ENCODE data around the gene MORN3.
A peak's percentile ranks its signal among the peaks of the same experiment; 100 is the strongest.
"Not testable (repeated sequence)": the region's sequence is repeated elsewhere in the genome, so short reads cannot be mapped to it uniquely, and the experiment has no call there.

MORN3 gene, protein sequence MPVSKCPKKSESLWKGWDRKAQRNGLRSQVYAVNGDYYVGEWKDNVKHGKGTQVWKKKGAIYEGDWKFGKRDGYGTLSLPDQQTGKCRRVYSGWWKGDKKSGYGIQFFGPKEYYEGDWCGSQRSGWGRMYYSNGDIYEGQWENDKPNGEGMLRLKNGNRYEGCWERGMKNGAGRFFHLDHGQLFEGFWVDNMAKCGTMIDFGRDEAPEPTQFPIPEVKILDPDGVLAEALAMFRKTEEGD

DNA sequence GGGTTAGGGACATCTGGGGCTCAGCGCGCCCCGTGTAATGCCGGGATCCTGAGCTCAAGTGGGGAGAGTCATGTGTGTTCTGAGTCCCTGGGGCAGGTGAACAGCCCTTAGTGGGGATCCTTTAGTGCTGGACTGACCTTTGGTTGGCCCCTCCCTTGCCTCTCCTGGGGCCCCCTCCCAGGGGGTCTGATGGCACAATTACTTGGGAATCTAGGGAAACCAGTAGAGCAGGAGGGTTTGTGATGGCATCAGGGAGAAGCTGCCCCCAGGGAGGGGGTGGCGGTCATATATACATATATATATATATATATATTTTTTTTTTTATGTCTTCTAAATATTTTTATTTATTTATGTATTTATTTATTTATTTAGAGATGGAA lies at the start of gene MORN3:
TSS of gene MORN3 (minus strand) at position 134 of the 380 bp plus-strand sequence. CDS start 171 bp downstream, outside the sequence.
- no peaks in the 10 kb centered on the region for H3K36me3 ChIP-seq (ENCODE audit: insufficient read depth, insufficient read length, low read length)
- H3K9me3 ChIP-seq (ENCODE audit: insufficient read depth, low read length): no peaks in the 10 kb centered on the region
- DNase-seq (ENCODE audit: low read depth, low spot score): no peak
- H3K4me1 ChIP-seq (ENCODE audit: insufficient read depth, insufficient read length): peaks cover 8% of the 10 kb centered on the region
- H3K9ac ChIP-seq (ENCODE audit: insufficient read length, low read depth): peak within 1 kb of the TSS; percentile 22
- no peak within 1 kb of the TSS for H3K4me3 ChIP-seq (ENCODE audit: insufficient read length, low read depth)
- TF ChIP-seq ZNF274 (IDR thresholded peaks at IDR 0.05; ENCODE audit: low read depth, low read length) (no peak), SUZ12 (IDR thresholded peaks at IDR 0.05; ENCODE audit: extremely low read depth, insufficient read depth, insufficient read length) (no peak), YY1 (IDR thresholded peaks at IDR 0.05; ENCODE audit: insufficient read depth, insufficient read length) (no peak)
- no peaks in the 10 kb centered on the region for H3K27me3 ChIP-seq (ENCODE audit: insufficient read depth, insufficient read length)

DNA sequence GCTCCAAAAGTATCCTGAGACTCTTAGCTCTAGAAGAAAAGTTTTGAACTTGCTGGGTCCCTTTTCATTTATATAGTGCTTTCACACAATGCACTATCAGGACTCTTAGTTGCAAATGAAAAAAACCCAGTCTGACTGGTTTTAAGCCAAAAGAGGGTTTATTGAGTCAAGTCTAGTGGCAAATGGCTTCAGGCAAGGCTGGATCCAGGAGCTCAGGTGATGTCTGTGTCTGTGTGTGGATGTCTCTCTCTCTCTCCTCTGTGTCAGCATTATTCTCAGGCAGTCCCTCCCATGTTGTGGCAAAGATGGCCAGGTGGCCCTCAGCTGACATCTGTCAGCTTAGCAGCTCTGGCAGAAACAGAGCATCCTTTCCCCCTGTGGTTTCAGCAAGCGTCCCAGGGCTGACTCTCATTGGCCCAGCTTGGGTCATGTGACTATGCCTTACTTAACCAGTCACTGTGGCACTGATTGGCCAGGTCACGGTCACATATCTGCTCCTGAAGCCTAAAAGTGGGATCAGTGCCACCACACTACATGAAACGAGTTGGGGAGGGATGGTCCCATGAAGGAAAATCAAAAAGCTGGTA lies 49.3 kb upstream of the MORN3 start:
- Histone ChIP-seq H3K9me3 (ENCODE audit: insufficient read depth, low read length) (no peaks in the 10 kb centered on the region), H3K9ac (ENCODE audit: insufficient read length, low read depth) (no peak overlapping the region), H3K4me3 (ENCODE audit: insufficient read length, low read depth) (no peak overlapping the region), H3K36me3 (ENCODE audit: insufficient read depth, insufficient read length, low read length) (peaks cover 47% of the 10 kb centered on the region), H3K4me1 (ENCODE audit: insufficient read depth, insufficient read length) (peaks cover 6% of the 10 kb centered on the region), H3K27me3 (ENCODE audit: insufficient read depth, insufficient read length) (no peaks in the 10 kb centered on the region)
- DNase-seq (ENCODE audit: low read depth, low spot score): no peak
- TF ChIP-seq ZNF274 (IDR thresholded peaks at IDR 0.05; ENCODE audit: low read depth, low read length) (no peak), SUZ12 (IDR thresholded peaks at IDR 0.05; ENCODE audit: extremely low read depth, insufficient read depth, insufficient read length) (no peak), YY1 (IDR thresholded peaks at IDR 0.05; ENCODE audit: insufficient read depth, insufficient read length) (no peak)

DNA sequence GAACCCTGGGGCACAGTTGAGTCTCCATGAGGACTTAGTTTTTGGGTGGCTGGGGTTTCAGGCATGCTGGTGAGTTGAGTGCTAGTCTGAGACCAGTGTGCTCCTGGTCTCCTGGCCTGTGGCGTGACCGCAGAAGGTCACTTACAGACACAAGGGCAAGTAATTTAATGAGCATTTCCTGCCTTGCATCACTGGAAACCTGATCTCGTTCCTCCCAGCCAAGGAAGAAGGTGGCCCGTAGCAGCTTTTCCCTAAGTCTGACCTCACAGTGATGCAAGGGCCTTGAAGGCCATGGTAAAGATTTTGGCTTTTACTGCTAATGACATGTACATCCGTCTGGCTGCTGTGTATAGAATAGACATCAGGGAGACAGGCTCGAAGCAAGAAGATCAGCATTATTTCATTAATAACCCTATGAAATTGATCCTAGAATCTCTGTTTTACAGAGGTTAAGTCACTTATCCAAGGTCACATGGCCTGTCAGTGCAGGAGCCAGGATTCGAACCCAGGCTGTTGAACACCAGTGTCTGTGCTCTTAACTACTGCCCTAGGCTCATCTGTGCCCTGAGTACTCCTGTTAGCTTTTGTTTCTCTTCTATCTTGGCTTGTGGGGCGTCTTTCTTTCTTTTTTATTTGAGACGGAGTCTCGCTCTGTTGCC lies 47.7 kb upstream of the MORN3 start:
- TF ChIP-seq ZNF274 (IDR thresholded peaks at IDR 0.05; ENCODE audit: low read depth, low read length) (no peak), SUZ12 (IDR thresholded peaks at IDR 0.05; ENCODE audit: extremely low read depth, insufficient read depth, insufficient read length) (no peak), YY1 (IDR thresholded peaks at IDR 0.05; ENCODE audit: insufficient read depth, insufficient read length) (no peak)
- H3K27me3 ChIP-seq (ENCODE audit: insufficient read depth, insufficient read length): no peaks in the 10 kb centered on the region
- H3K4me1 ChIP-seq (ENCODE audit: insufficient read depth, insufficient read length): peaks cover 6% of the 10 kb centered on the region
- H3K9me3 ChIP-seq (ENCODE audit: insufficient read depth, low read length): no peaks in the 10 kb centered on the region
- no peak for DNase-seq (ENCODE audit: low read depth, low spot score)
- no peak overlapping the region for H3K9ac ChIP-seq (ENCODE audit: insufficient read length, low read depth)
- no peak overlapping the region for H3K4me3 ChIP-seq (ENCODE audit: insufficient read length, low read depth)
- peaks cover 35% of the 10 kb centered on the region for H3K36me3 ChIP-seq (ENCODE audit: insufficient read depth, insufficient read length, low read length)

DNA sequence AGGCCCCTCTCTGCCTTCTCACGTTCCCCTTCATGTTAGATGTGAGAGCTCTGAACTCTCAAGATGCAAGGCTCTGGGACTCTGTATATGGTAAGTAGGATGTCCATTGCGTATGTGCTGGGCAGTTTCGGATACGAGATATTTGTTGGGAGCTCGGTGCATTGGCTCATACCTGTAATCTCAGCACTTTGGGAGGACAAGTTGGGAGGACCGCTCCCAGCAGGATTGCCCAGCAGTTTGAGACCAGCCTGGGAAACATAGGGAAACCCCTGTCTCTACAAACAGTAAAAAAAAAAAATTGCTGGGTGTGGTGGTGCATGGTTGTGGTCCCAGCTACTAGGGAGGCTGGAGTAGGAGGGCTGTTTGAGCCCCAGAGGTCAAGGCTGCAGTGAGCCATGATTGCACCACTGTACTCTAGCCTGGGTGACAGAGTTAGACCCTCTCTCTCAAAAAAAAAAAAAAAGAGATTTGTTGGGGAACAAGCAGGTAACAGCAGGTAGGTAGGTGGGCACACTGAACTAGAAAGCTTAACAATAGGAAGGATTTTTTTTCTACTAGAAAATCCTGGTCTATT lies 46.5 kb upstream of the MORN3 start:
- no peak for TF ChIP-seq YY1 (IDR thresholded peaks at IDR 0.05; ENCODE audit: insufficient read depth, insufficient read length)
- TF ChIP-seq SUZ12 (IDR thresholded peaks at IDR 0.05; ENCODE audit: extremely low read depth, insufficient read depth, insufficient read length): no peak
- TF ChIP-seq ZNF274 (IDR thresholded peaks at IDR 0.05; ENCODE audit: low read depth, low read length): no peak
- DNase-seq (ENCODE audit: low read depth, low spot score): no peak
- H3K4me3 ChIP-seq (ENCODE audit: insufficient read length, low read depth): no peak overlapping the region
- no peaks in the 10 kb centered on the region for H3K27me3 ChIP-seq (ENCODE audit: insufficient read depth, insufficient read length)
- peaks cover 32% of the 10 kb centered on the region for H3K36me3 ChIP-seq (ENCODE audit: insufficient read depth, insufficient read length, low read length)
- no peak overlapping the region for H3K9ac ChIP-seq (ENCODE audit: insufficient read length, low read depth)
- H3K4me1 ChIP-seq (ENCODE audit: insufficient read depth, insufficient read length): peaks cover 9% of the 10 kb centered on the region
- no peaks in the 10 kb centered on the region for H3K9me3 ChIP-seq (ENCODE audit: insufficient read depth, low read length)

DNA sequence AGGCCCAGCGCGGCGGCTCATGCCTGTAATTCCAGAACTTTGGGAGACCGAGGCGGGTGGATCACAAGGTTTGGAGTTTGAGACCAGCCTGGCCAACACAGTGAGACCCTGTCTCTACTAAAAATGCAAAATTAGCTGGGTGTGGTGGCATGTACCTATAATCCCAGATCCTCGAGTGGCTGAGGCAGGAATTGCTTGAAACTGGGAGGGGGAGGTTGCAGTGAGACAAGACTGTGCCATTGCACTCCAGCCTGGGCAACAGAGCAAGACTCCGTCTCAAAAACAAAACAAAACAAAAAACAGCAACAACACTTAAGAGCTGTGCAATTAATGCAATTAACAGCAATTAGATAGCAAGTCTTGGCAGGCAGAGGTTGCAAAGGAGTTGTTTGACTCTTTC lies 45.6 kb upstream of the MORN3 start:
- not testable (repeated sequence) for H3K9ac ChIP-seq (ENCODE audit: insufficient read length, low read depth); H3K4me1 ChIP-seq (ENCODE audit: insufficient read depth, insufficient read length); H3K27me3 ChIP-seq (ENCODE audit: insufficient read depth, insufficient read length); H3K4me3 ChIP-seq (ENCODE audit: insufficient read length, low read depth); H3K9me3 ChIP-seq (ENCODE audit: insufficient read depth, low read length); DNase-seq (ENCODE audit: low read depth, low spot score)
- peaks cover 29% of the 10 kb centered on the region for H3K36me3 ChIP-seq (ENCODE audit: insufficient read depth, insufficient read length, low read length)

DNA sequence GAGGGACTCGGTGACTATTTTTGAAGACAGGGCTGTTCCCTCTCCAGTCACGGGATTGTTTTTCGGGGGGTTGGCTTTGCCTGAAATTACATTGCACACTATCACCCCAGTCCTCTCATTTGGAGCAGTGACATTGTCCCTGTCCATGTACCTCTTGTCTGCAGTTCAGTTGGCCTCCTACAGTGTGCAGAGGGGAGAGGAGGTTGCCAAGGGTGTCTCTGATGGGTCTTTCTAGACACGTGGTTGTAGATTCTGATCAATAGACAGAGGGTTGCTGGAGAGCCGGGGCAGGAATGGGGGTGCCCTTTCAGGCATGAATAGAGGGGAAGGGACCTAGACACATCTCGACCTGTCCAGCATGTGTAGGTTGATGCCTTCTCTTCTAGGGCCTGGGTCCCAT lies 44.3 kb upstream of the MORN3 start:
- peaks cover 29% of the 10 kb centered on the region for H3K36me3 ChIP-seq (ENCODE audit: insufficient read depth, insufficient read length, low read length)
- no peaks in the 10 kb centered on the region for H3K9me3 ChIP-seq (ENCODE audit: insufficient read depth, low read length)
- H3K27me3 ChIP-seq (ENCODE audit: insufficient read depth, insufficient read length): no peaks in the 10 kb centered on the region
- H3K9ac ChIP-seq (ENCODE audit: insufficient read length, low read depth): peak overlapping the region; percentile 97
- peaks cover 9% of the 10 kb centered on the region for H3K4me1 ChIP-seq (ENCODE audit: insufficient read depth, insufficient read length)
- peak overlapping the region; percentile 96 for H3K4me3 ChIP-seq (ENCODE audit: insufficient read length, low read depth)
- no peak for TF ChIP-seq SUZ12 (IDR thresholded peaks at IDR 0.05; ENCODE audit: extremely low read depth, insufficient read depth, insufficient read length)
- no peak for TF ChIP-seq YY1 (IDR thresholded peaks at IDR 0.05; ENCODE audit: insufficient read depth, insufficient read length)
- TF ChIP-seq ZNF274 (IDR thresholded peaks at IDR 0.05; ENCODE audit: low read depth, low read length): no peak
- DNase-seq (ENCODE audit: low read depth, low spot score): no peak

DNA sequence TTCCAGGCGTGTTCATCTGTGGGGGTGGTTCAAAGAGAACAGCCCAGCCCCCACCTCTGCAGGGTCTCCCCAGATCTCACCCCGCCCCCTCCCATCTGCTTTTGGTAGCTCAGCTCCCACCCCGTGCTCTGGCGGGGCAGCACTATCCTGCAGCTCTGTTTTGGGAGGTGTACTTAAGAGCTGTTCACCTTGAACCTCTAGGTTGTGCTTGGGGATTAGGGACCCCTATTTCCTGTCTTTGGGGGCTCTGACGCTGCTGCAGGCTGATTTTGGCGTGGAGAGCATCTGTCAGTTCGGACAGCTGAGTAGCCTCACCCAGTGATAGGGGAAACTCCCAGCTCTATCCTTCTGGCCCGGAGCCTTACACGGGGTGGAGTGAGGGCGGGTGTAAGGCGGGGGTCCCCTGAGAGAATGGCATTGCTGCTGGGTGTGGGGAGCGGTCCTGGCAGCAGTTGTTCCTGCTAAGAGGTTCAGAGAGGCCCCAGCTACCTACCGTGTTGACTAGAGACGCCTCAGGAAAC lies 43.9 kb upstream of the MORN3 start:
- Histone ChIP-seq H3K36me3 (ENCODE audit: insufficient read depth, insufficient read length, low read length) (peaks cover 27% of the 10 kb centered on the region), H3K4me1 (ENCODE audit: insufficient read depth, insufficient read length) (peaks cover 9% of the 10 kb centered on the region), H3K4me3 (ENCODE audit: insufficient read length, low read depth) (peak overlapping the region; percentile 96), H3K9ac (ENCODE audit: insufficient read length, low read depth) (peak overlapping the region; percentile 97), H3K9me3 (ENCODE audit: insufficient read depth, low read length) (no peaks in the 10 kb centered on the region), H3K27me3 (ENCODE audit: insufficient read depth, insufficient read length) (no peaks in the 10 kb centered on the region)
- DNase-seq (ENCODE audit: low read depth, low spot score): no peak
- TF ChIP-seq YY1 (IDR thresholded peaks at IDR 0.05; ENCODE audit: insufficient read depth, insufficient read length) (no peak), SUZ12 (IDR thresholded peaks at IDR 0.05; ENCODE audit: extremely low read depth, insufficient read depth, insufficient read length) (no peak), ZNF274 (IDR thresholded peaks at IDR 0.05; ENCODE audit: low read depth, low read length) (no peak)

Data from NT2/D1 (cell line).